ENCODE data around the gene TCEANC2. TPM values are rescaled to one million over a fixed set of nuclear protein-coding genes. Genes with fewer than 3 reads are reported as not detected.
A peak's percentile ranks its signal among the peaks of the same experiment; 100 is the strongest.

TCEANC2 gene
- total RNA-seq, 1 donor = 2.5 TPM

DNA sequence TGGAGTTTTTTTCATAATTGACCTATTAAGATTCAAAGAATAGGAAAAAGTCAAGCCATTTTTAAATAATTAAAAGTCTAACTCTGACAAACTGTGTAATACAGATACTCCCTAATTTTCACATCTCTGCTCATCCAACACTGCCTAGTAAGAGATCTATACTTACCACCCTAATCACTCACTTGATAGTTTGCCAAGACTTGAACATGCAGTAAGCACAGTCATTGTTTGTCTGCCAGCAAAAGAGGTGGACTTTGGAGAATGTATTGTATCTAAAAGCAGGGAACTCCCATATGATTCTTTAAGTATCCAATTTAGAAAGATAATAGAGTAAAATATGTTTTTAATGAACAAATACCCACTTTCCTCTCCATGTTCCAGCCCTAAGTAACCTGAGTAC, 15.9 kb upstream of the TCEANC2 start:
- Histone ChIP-seq H4K20me1 (ENCODE audit: insufficient read depth, low read length) (no peaks in the 10 kb centered on the region), H2AFZ (ENCODE audit: low read length) (no peak overlapping the region), H3K4me2 (ENCODE audit: insufficient read depth, low read length) (no peak overlapping the region), H3K4me1 (ENCODE audit: insufficient read depth, low read length) (no peaks in the 10 kb centered on the region), H3K27me3 (ENCODE audit: insufficient read depth, low read length) (no peaks in the 10 kb centered on the region), H3K9me3 (ENCODE audit: low read depth, low read length) (no peaks in the 10 kb centered on the region), H3K4me3 (ENCODE audit: insufficient read depth, low read length) (no peak overlapping the region), H3K79me2 (ENCODE audit: insufficient read depth, low read length) (no peaks in the 10 kb centered on the region), H3K36me3 (ENCODE audit: insufficient read depth, low read length) (peaks cover 70% of the 10 kb centered on the region), H3K27ac (ENCODE audit: low read depth, low read length) (no peak overlapping the region)
- no peak for DNase-seq (ENCODE audit: insufficient read length, low spot score, missing footprints)
- TF ChIP-seq, protein P1, sequence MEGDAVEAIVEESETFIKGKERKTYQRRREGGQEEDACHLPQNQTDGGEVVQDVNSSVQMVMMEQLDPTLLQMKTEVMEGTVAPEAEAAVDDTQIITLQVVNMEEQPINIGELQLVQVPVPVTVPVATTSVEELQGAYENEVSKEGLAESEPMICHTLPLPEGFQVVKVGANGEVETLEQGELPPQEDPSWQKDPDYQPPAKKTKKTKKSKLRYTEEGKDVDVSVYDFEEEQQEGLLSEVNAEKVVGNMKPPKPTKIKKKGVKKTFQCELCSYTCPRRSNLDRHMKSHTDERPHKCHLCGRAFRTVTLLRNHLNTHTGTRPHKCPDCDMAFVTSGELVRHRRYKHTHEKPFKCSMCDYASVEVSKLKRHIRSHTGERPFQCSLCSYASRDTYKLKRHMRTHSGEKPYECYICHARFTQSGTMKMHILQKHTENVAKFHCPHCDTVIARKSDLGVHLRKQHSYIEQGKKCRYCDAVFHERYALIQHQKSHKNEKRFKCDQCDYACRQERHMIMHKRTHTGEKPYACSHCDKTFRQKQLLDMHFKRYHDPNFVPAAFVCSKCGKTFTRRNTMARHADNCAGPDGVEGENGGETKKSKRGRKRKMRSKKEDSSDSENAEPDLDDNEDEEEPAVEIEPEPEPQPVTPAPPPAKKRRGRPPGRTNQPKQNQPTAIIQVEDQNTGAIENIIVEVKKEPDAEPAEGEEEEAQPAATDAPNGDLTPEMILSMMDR (IDR thresholded peaks at IDR 0.05; ENCODE audit: extremely low read depth, low read depth, low read length) = no peak

DNA sequence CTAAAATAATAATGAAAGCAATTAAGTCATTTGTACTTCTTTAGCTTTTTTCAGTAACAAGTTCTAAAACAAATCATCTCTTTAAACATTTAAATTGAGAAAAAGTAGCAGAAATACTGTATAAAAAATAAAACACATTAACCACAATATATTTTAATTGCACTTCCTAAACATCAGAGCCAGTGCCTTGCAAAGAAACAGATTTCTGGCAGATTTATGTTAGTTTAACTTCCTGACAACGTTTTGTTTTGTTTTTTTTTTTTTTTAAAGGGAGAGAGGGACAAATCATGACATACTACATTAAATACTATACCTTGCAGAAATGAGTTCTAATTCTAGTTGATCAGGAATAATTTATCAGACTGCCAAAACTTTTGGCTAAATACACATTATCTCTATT, 11.6 kb upstream of the TCEANC2 start:
- Histone ChIP-seq H3K9me3 (ENCODE audit: low read depth, low read length) (no peaks in the 10 kb centered on the region), H3K27me3 (ENCODE audit: insufficient read depth, low read length) (no peaks in the 10 kb centered on the region), H3K36me3 (ENCODE audit: insufficient read depth, low read length) (peaks cover 48% of the 10 kb centered on the region), H3K27ac (ENCODE audit: low read depth, low read length) (no peak overlapping the region), H3K4me3 (ENCODE audit: insufficient read depth, low read length) (no peak overlapping the region), H2AFZ (ENCODE audit: low read length) (no peak overlapping the region), H3K4me2 (ENCODE audit: insufficient read depth, low read length) (no peak overlapping the region), H3K4me1 (ENCODE audit: insufficient read depth, low read length) (peaks cover 7% of the 10 kb centered on the region), H4K20me1 (ENCODE audit: insufficient read depth, low read length) (peaks cover 11% of the 10 kb centered on the region), H3K79me2 (ENCODE audit: insufficient read depth, low read length) (peaks cover 20% of the 10 kb centered on the region)
- no peak for DNase-seq (ENCODE audit: insufficient read length, low spot score, missing footprints)
- TF ChIP-seq, protein P1 (IDR thresholded peaks at IDR 0.05; ENCODE audit: extremely low read depth, low read depth, low read length) = no peak

DNA sequence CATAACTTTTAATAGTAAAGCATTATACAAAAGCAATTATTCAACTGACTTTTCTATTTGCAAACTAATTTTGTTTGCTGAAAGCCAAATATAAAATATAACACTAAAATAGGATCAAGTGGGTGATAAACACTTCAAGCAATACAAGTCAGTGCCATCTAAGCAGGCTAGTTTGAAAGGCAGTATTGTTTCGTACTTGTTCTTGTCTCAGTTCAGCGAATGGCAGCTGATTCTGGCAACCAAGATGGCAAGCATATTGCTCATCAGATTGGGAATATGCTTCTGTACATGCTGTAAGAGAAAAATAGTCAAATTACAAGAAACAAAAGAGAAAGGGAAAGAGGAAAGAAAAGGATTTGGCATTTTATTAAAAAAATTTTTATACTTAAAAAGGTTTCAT, 7.9 kb upstream of the TCEANC2 start:
- TF ChIP-seq, protein P1 (IDR thresholded peaks at IDR 0.05; ENCODE audit: extremely low read depth, low read depth, low read length) = no peak
- H4K20me1 ChIP-seq (ENCODE audit: insufficient read depth, low read length) = peaks cover 33% of the 10 kb centered on the region
- peaks cover 20% of the 10 kb centered on the region for H3K36me3 ChIP-seq (ENCODE audit: insufficient read depth, low read length)
- no peak overlapping the region for H2AFZ ChIP-seq (ENCODE audit: low read length)
- H3K79me2 ChIP-seq (ENCODE audit: insufficient read depth, low read length) = peaks cover 57% of the 10 kb centered on the region
- peaks cover 20% of the 10 kb centered on the region for H3K4me1 ChIP-seq (ENCODE audit: insufficient read depth, low read length)
- no peaks in the 10 kb centered on the region for H3K9me3 ChIP-seq (ENCODE audit: low read depth, low read length)
- H3K27me3 ChIP-seq (ENCODE audit: insufficient read depth, low read length) = no peaks in the 10 kb centered on the region
- no peak overlapping the region for H3K4me3 ChIP-seq (ENCODE audit: insufficient read depth, low read length)
- no peak for DNase-seq (ENCODE audit: insufficient read length, low spot score, missing footprints)
- no peak overlapping the region for H3K27ac ChIP-seq (ENCODE audit: low read depth, low read length)
- H3K4me2 ChIP-seq (ENCODE audit: insufficient read depth, low read length) = no peak overlapping the region

DNA sequence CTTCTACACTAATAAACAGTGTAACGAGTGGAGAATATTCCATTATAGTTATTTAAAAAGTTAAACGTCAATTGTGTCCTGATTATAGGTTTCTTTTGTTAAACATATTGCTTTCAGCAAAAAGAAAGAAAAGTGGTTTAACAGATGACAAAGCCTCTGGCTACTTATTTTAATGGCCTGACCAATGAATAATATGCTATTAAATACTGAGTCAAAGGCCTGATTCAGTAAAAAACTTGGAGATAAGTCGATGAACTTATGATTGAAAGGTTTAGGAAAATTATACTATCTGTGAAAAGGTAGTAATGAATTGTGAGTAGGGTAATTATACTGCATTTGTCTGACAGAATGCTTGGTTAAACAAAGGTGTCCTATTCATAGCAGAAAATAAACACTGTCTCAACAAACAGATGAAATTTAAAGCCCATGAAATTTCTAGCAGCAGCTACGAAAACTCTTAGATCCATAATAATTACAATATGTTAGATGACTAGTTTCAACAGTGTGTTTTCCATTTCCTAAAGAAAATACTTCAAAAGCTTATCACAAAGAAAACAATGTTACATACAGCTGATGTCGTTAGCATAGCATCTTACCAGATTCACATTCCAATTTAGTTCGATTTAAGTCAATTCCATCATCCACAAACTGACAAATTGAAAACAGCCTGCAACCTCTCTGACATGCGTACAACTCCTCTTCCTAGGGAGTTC, 6.6 kb upstream of the TCEANC2 start:
- peaks cover 70% of the 10 kb centered on the region for H3K79me2 ChIP-seq (ENCODE audit: insufficient read depth, low read length)
- peaks cover 38% of the 10 kb centered on the region for H4K20me1 ChIP-seq (ENCODE audit: insufficient read depth, low read length)
- DNase-seq (ENCODE audit: insufficient read length, low spot score, missing footprints) = no peak

More for the DNA sequence above, 6.6 kb upstream of the TCEANC2 start:
- H3K4me3 ChIP-seq (ENCODE audit: insufficient read depth, low read length) = peak overlapping the region; percentile 15
- no peaks in the 10 kb centered on the region for H3K27me3 ChIP-seq (ENCODE audit: insufficient read depth, low read length)
- H3K4me1 ChIP-seq (ENCODE audit: insufficient read depth, low read length) = peaks cover 30% of the 10 kb centered on the region
- TF ChIP-seq, protein P1 (IDR thresholded peaks at IDR 0.05; ENCODE audit: extremely low read depth, low read depth, low read length) = no peak
- H2AFZ ChIP-seq (ENCODE audit: low read length) = no peak overlapping the region
- peak overlapping the region; percentile 73 for H3K4me2 ChIP-seq (ENCODE audit: insufficient read depth, low read length)
- H3K27ac ChIP-seq (ENCODE audit: low read depth, low read length) = peak overlapping the region; percentile 54
- H3K36me3 ChIP-seq (ENCODE audit: insufficient read depth, low read length) = peaks cover 8% of the 10 kb centered on the region
- H3K9me3 ChIP-seq (ENCODE audit: low read depth, low read length) = no peaks in the 10 kb centered on the region

Data from osteoblast (primary cell).